GM19238 (cell line): ENCODE data around the gene VPS9D1.

ENCODE experiments used
- DNase-seq: peaks from one replicate; pipeline ENCODE4 v3.0.0; 2011; ENCODE audit warnings: low spot score; ENCODE audit not compliant: insufficient read length

The VPS9D1 gene, protein sequence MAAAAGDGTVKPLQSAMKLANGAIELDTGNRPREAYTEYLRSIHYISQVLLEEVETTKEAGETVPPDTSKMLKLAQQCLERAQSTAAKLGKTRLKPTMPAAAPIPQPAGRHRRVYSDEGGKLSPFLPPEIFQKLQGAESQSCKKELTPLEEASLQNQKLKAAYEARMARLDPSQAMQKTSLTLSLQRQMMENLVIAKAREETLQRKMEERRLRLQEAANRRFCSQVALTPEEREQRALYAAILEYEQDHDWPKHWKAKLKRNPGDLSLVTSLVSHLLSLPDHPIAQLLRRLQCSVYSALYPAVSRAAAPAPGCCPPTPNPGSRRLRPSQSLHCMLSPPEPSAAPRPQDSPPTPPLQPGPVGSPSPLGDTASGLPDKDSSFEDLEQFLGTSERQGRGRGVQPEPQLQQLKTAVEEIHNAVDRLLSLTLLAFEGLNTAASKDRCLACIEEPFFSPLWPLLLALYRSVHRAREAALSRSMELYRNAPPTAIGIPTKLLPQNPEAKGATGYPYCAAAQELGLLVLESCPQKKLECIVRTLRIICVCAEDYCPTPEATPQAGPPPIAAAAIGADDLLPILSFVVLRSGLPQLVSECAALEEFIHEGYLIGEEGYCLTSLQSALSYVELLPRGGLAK

DNA sequence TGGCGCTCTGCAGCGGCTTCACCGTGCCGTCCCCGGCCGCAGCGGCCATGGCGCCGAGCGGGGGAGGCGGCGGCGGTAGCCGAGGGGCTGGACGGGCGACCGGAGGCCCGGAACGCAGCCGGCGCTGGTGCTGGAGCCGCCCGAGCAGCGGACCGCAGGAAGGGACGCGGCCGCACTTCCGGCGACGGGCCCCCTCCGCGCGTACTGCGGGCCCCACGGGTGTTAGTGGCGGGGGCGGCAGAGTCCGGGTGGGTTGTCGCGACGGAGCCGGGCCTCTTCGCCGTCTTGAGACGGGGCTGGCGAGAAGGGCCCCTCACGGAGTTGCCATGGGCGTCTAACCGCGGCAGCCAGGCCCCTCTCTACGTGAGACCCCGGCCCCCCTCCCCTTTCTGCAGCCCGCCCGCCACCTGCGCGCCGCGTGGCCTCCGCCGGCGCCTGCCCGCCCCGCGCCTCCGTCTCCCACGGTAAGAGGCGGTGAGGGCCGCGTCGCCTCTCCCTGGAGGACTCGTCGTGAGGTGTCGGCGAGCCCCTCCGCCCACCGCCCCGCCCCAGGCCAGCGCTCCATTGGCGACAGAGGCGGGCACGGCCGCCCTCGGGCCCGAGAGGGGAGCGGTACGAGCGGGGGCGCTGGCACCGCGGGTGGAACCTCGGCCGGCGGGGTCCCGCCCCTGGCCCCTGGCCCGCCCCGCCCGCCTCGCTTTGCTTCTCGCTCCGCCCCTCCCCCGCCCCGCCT is at the start of gene VPS9D1, which contains the start of gene ZNF276:
Gene VPS9D1, minus strand, starts transcription at position 86 of the 733 bp plus-strand sequence. Its CDS starts 37 bp downstream, at position 49.
Gene ZNF276, plus strand, starts transcription at position 725 of the 733 bp plus-strand sequence. CDS start 104 bp downstream, outside the sequence.
- DNase-seq: peak; percentile 82

DNA sequence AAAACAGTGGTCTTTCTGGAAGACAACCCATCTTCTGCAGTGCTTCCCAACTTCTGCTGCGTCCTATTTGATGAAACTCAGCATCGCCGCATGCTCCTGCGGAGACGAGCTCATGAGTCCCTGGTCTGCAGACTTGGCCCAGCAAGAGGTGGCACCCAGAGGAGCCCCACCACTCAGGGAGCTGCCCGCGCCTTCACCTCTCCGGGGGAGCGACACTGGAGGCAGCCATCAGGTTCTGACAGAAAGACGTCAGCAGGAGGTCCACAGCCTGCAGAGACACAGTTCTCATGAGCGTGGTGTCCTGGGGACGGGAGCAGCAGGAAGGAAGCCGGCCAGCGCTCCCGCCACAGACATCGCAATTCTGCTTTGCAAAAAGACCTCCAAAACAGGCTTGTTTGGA is 49.7 kb upstream of the VPS9D1 start:
- no peak for DNase-seq

DNA sequence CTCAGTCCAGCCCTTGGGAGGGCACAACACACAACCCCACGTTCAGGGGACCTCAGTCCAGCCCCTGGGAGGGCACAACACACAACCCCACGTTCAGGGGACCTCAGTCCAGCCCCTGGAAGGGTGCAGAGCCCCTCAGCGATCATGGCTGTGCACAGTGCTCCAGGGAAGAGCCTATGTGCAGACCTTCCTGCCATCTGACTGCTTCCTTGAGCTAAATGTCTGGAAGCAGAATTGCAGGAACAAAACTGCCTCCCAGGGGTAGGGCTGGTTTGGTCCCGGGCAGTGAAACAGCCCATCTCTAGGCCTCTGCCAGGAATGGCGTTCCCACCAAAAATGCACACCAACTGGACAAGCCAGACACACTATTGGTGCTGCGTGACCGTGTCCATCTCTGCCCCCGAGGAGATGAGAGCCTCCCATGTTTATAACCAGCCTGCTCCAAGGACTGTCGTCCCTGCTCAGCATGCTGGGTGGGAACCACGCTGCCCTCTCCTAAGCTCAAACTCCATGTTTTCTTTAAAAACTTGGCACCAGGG is 44.7 kb upstream of the VPS9D1 start:
- DNase-seq: no peak

DNA sequence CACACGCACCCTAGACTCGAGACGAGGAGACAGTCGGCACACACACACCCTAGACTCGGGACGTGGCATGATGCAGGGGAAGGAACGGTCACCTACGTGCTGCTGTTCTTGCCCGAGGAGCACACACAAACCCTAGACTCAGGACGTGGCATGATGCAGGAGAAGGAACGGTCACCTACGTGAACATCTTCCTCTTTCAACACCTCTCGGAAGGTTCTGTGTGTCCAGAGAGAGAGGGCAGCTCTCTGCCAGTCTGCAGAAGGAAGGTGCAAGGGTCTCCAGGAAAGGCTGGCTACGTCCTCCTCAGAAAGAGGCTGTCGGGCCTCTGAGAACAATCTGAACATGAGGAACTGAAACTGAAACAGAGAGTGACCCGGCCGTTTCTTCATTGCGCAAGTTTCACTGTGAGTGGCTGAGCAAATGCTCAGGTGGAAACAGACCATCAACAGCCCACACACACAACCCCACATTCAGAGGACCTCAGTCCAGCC is 44.1 kb upstream of the VPS9D1 start:
- DNase-seq: peak; percentile 76

DNA sequence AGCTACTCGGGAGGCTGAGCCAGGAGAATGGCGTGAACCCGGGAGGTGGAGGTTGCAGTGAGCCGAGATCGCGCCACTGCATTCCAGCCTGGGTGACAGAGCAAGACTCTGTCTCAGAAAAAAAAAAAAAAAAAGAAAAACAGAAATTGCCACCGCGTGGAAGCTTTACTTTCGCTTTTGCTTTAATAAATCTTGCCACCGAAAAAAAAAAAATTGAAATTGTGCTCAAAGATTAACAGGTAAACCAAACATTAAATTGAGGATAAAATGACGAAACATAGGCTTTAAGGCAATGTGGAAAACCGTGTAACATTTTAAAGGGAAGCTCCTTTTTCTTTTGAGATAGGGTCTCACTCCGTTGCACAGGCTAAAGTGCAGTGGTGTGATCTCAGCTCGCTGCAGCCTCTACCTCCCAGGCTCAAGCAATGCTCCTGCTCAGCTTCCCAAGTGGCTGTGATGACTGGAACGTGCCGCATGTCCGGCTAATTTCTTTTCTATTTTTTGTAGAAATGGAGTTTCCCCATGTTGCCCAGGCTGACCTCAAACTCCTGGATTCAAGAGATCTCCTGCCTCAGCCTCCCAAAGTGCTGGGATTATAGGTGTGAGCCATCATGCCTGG is 40.7 kb upstream of the VPS9D1 start:
- DNase-seq: no peak

DNA sequence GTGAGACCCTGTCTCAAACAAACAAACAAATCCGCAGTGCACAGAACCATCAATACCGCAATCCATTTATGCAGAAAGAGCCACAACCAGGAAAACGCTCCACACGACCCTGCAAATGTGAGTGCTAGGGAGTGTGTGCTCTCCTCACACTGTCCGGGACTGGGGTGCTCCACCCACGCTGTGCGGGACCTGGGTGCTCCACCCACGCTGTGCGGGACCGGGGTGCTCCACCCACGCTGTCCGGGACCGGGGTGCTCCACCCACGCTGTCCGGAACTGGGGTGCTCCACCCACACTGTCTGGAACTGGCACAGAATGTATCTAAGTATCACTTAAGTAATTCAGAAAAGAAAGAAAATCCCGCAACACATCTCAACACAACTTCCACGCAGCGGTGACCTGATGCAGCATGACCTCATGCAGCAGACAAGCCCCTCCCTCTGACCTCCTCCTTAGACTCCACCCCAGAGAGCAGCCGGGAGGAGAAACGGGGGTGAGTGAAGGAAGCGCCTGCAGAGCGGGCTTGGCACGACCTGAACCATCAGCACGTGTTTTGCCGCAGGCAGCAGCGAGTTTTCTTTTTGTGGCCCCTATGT is 39.1 kb upstream of the VPS9D1 start:
- no peak for DNase-seq

DNA sequence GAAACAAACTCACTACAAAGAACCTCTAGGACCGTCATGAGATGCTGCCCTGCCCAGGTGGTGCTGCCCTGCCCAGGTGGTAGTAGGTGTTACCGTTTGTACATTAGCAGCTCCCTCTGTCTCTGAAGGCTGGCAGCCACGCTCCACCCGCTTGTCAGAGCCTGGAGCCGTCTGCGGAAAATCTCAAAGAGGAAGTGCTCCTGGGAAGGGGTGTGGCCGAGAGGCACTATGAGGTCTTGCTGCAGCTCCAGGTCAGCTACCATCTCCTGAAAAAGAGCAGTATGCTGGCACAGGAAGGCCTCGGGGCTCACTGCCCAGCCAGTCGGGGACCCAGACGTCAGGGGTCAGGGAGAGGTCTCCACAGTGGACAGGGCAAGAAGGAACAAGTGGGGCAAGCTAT is 28.9 kb upstream of the VPS9D1 start:
- DNase-seq: no peak

DNA sequence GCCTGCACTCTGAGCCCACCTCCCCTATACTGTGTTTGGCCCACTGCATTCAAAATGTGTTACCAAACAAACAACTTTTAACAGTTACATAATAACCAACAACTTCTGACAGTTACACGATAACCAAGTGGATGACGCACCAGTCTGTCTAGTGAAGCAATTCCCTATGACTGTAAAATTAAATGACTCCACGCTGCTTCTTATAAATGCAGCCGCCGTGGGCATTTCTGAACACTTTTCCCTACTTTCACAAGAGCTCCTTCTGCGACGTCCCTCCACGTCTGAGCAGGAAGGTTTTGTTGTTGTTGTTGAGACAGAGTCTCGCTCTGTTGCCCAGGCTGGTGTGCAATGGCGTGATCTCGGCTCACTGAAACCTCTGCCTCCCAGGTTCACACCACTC is 28.2 kb upstream of the VPS9D1 start:
- DNase-seq: no peak

DNA sequence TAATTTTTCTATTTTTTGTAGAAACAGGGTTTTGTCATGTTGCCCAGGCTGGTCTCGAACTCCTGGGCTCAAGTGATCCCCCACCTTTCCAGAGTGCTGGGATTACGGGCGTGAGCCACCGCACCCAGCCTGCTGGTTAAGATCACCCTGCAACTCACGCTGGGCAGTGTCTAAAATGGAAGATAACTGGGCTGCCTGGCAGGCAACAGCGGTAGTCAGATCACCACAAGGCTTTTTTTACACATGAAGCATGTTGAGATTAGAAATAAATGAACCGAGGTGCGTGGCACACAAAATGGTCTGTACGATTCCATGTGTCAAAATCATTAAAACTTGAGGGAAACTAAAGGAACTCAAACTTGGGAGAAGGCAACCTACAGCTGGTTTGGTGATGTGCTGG is 27.4 kb upstream of the VPS9D1 start:
- DNase-seq: no peak

DNA sequence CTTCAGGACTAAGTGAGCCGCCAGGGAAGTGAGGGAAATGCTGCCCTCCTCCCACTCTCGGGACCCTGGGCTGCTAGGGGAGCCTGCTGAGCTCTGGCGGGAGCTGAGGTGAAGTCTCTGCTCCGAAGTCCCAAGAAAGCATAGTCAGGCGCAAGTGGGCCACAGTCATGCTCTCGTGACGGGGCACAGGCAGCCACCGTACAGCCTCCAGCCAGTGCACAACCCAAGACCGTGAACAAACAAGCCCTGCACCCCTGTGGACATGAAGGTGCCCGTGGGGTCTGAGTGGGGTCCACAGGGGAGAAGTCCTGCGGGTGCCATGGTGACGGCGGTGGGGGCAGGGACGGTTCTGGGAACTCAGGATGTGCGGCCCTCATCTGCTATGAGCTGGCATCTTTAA is 25.3 kb upstream of the VPS9D1 start:
- no peak for DNase-seq

DNA sequence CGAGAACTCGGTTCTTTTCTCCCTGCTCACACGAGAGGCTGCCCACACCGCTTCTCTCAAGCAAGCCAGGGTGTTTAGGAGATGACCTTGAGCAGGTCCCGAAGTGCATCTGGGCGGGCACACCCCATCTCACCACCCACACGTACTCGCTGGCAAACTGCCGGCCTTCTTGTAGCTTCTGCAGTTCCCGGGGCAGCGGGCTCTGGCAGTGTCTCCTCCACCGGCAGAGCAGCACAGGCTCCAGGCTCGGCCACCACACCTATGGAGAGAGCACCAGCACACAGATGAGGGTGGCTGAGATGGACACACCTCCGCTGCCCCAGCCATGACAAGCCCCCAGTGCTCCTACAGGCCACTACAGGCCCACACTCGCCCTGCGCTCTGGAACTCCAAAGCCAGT is 24.1 kb upstream of the VPS9D1 start:
- DNase-seq: no peak

DNA sequence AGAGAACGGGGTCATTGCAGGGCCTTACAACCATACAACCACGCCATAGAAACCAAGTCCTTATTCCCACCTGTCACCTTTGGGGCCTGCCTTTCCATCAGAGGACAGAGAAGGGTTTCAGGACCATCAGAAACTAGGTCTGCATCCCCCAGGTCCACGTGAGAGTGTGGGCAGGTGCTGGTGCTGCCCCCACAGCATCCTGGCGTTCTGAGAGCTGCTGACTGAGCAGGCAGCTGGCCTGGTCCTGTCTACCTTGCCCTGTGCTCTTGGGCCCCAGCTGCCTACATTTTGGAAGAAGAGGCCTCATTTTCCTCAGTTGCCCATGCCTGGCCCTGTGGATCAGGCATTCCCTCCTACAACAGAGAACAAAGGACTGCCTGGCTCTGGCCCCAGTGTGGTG is 22.2 kb upstream of the VPS9D1 start:
- no peak for DNase-seq

DNA sequence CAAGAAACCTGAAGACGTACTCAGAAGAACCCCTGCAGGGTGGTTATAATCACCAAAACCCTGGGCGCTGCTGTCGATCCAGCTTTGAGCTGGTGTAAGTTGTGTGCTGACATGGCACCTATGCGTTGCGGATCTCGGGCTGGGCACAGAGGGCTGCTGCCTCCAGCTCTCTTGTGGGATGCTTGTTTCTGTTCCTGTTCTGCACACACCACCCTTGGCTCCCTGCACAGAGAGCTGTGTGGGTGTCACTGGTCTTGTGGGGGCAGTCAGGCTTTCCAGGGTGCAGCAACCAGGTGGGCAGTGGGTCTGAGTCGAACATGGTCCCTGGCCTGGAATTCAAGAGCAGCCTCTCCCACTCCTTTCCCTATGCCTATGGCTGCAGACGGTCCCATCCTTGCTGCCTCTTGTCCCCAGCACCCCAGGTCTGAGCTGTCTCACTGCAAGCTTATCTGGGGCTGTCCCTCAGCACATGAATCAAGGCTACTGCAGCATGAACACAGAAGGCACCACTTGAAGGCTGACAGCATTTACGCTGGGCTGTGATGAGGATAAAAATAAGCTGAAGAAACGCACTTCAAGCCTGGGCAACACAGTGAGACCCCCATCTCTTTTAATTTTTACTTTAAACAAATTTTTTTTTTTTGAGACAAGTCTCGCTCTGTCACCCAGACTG is 20.8 kb upstream of the VPS9D1 start:
- DNase-seq: no peak

DNA sequence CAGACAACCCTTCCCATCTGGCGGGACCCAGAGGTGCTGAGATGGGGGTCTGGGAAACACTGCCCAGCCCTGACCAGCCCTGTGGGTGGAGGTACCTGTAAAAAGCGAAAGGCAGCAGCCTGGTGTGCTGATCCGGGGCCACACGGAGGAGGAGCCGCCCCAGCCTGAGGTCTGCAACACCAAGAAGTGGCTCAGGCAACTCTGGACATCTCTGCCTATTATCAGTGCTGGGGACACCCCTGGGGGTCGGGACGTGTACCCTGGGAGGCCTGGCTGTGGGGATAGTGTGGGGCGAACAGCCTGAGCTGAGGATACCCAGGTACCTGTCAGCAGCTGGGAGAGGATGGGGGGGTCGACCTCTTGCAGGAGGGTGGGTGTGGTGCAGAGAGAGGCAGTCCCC is 18.7 kb upstream of the VPS9D1 start:
- no peak for DNase-seq

DNA sequence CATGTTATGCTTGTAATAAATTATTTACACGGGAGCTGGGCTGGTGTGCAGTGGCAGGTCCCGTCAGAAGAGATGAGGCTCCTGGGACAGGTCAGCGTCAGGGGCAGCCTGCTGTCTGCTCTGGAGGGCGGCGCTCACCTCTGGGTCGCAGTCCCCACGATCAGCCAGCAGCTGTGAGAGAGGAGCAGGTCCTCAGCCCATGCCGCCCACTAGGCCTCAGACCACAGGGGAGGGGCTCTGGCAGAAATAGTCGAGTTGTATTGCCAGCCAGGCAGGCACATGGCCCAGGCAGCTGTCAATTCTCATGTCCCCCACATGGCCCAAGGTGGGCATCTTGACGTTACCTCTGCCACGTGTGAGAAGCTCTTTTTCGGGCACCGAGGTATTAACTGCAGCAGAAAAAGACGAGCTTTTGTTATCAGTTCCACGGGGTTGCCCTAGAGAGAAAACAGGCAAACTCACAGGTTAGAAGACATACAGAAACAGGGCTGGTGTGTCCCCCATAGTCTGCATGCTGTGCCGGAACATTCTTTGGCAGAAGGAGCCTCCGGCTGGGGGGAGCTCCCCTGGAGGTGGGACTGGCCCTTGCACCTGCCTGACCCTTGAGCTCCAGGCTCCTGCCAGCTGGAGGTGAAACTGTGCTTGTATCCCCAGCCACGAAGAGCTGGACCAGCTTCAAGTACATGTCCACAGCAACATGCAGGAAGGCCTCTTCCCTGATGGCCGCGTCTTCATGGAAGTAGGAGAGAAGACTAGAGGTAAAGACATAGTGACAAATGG is 18.0 kb upstream of the VPS9D1 start:
- DNase-seq: no peak

DNA sequence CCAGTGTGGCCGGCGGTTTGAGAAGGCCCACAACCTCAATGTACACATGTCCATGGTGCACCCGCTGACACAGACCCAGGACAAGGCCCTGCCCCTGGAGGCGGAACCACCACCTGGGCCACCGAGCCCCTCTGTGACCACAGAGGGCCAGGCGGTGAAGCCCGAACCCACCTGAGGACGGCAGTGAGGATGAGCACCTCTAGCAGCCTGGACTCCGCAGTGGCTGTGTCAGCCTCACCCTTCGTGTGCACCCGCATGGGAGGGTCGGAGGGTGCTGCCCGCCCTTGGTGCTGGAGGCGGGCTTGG is 17.3 kb upstream of the VPS9D1 start:
- no peak for DNase-seq

DNA sequence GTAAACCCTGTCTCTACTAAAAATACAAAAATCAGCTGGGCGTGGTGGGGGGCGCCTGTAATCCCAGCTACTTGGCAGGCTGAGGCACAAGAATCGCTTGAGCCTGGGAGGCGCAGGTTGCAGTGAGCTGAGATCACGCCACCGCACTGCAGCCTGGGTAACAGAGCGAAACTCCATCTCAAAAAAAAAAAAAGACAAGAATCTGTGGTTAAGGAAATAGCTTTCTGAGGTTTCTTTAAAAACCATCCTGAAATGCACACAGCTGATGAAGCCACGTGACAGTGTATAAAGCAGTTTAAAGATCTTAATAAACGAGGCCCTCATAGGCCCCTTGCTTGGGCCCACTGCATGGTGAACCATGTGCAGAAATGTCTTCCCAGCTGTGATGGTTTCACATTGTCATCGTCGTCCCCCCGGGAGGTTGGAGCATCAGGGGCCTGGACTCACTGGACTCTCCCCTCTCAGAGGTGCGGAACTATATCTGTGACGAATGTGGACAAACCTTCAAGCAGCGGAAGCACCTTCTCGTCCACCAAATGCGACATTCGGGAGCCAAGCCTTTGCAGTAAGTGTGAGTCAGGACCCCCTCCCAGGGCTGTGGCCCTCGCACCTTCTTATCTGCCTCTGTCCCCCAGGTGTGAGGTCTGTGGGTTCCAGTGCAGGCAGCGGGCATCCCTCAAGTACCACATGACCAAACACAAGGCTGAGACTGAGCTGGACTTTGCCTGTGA is 16.8 kb upstream of the VPS9D1 start:
- no peak for DNase-seq

DNA sequence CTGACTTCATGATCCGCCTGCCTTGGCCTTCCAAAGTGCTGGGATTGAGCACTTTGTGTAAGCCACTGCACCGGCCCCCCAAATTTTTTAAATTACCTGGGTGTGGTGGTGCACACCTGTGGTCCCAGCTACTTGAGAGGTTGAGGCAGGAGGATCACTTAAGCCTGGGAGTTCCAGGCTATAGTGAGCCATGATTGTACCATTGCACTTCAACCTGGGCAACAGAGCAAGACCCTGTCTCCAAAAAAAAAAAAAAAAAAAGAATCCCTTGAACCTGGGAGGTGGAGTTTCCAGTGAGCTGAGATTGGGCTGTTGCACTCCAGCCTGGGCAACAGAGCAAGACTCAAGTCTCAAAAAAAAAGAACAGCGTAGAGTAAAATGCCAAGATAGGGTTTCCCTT is 15.9 kb upstream of the VPS9D1 start:
- DNase-seq: no peak

DNA sequence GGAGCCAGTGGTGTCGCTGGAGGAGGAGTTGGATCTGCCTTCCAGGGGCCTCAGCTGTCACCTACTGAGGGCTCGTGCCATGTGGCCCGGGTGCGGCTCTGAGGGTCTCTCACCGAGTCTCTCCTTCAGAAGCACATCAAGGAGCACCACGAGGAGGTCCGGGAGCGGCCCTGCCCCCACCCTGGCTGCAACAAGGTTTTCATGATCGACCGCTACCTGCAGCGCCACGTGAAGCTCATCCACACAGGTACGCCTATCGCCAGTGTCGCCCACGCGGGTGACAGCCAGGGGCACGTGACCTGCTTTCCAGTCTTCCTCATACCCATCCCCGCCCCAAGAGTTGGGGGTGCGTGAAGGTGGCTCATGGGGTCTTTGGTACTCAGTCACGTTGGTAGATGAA is 13.1 kb upstream of the VPS9D1 start:
- no peak for DNase-seq
